ENCODE results near the gene HSFX3.
"Not testable (repeated sequence)": the region's sequence is repeated elsewhere in the genome, so short reads cannot be mapped to it uniquely, and the experiment has no call there.

GRCh38 chrX:149525903-149526302 is 23.8 kb downstream of the HSFX3 start:
- TF ChIP-seq, protein P1, sequence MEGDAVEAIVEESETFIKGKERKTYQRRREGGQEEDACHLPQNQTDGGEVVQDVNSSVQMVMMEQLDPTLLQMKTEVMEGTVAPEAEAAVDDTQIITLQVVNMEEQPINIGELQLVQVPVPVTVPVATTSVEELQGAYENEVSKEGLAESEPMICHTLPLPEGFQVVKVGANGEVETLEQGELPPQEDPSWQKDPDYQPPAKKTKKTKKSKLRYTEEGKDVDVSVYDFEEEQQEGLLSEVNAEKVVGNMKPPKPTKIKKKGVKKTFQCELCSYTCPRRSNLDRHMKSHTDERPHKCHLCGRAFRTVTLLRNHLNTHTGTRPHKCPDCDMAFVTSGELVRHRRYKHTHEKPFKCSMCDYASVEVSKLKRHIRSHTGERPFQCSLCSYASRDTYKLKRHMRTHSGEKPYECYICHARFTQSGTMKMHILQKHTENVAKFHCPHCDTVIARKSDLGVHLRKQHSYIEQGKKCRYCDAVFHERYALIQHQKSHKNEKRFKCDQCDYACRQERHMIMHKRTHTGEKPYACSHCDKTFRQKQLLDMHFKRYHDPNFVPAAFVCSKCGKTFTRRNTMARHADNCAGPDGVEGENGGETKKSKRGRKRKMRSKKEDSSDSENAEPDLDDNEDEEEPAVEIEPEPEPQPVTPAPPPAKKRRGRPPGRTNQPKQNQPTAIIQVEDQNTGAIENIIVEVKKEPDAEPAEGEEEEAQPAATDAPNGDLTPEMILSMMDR (IDR thresholded peaks at IDR 0.05): not testable (repeated sequence)
- not testable (repeated sequence) for TF ChIP-seq ZFX (IDR thresholded peaks at IDR 0.05; ENCODE audit: borderline replicate concordance)
